Chondrocyte (in vitro differentiated cells): ENCODE measurements around the gene SHC3. TPM values are rescaled to one million over a fixed set of nuclear protein-coding genes. Genes with fewer than 3 reads are reported as not detected.

Experiments
- DNase-seq: peaks from one replicate; pipeline ENCODE4 v3.0.0; 2021; ENCODE audit warnings: mixed read lengths, low spot score
- H3K27ac Mint-ChIP-seq: one replicate; pipeline ENCODE4 v1.8.0; 2021; ENCODE audit warnings: mild to moderate bottlenecking, moderate library complexity, mixed read lengths; ENCODE audit not compliant: unreplicated experiment
- H3K27me3 Mint-ChIP-seq: 2 replicates; pipeline ENCODE4 v1.8.0; 2021; ENCODE audit warnings: low read depth, mixed read lengths
- H3K36me3 Mint-ChIP-seq: 2 replicates; pipeline ENCODE4 v1.8.0; 2021; ENCODE audit warnings: low read depth, mixed read lengths
- H3K4me1 Mint-ChIP-seq: 2 replicates; pipeline ENCODE4 v1.8.0; 2021; ENCODE audit warnings: low read depth, mild to moderate bottlenecking, mixed read lengths
- H3K4me3 Mint-ChIP-seq: one replicate; pipeline ENCODE4 v1.8.0; 2021; ENCODE audit warnings: mild to moderate bottlenecking, moderate library complexity, mixed read lengths; ENCODE audit not compliant: unreplicated experiment
- H3K9me3 Mint-ChIP-seq: 2 replicates; pipeline ENCODE4 v1.8.0; 2021; ENCODE audit warnings: low read depth, mixed read lengths
- total RNA-seq: library from RNA; stranded (reverse); gene quantifications from 3 replicates; pipeline ENCODE4 v1.2.1, GENCODE V29; 2021
- TF ChIP-seq, protein P1 (sequence below): fragments of 200-600 bp; sonication (generic); IDR thresholded peaks from 2 replicates; pipeline ENCODE4 v1.5.0; 2021; ENCODE audit warnings: antibody characterized with exemption, mild to moderate bottlenecking, moderate library complexity

SHC3 gene
- total RNA-seq, 1 donor from 2014 or later, result 0.30 TPM

DNA sequence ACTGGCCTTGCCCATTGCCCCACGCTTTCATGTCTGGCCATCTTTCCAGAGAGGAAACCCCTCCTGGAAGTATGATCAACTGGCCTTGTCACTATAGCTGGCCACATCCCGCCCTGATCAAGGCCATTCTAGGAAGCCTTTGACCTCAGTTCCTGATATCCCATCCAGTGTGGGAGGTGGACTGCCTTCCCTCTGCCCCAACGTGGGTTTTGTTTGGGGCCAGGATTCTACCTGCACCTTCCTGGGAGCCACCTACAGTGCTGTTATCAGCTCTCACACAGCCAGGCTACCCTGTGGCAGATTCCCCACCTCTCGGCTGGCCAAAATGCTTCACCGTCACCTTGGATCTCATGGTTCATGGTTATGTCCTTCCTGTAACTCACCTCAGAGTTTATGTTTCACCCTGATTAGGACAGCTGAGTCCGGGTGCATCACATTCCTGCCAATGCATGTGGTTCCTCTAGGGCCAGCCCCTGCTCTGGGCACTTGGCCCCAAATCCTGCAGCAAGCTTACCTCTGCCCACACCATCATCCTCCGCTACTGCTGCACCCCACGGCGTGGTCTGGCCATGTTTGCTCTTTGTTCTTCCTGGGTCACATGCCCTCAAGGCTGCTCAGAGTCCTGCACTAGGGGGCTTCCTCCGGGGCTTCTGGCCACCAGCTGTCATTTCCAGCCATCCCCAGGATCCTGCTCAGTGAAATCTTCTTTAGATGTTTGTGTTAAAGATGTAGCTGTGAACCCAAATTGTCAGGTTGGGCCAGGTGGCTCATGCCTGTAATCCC, 211.5 kb downstream of the SHC3 start:
- TF ChIP-seq, protein P1, sequence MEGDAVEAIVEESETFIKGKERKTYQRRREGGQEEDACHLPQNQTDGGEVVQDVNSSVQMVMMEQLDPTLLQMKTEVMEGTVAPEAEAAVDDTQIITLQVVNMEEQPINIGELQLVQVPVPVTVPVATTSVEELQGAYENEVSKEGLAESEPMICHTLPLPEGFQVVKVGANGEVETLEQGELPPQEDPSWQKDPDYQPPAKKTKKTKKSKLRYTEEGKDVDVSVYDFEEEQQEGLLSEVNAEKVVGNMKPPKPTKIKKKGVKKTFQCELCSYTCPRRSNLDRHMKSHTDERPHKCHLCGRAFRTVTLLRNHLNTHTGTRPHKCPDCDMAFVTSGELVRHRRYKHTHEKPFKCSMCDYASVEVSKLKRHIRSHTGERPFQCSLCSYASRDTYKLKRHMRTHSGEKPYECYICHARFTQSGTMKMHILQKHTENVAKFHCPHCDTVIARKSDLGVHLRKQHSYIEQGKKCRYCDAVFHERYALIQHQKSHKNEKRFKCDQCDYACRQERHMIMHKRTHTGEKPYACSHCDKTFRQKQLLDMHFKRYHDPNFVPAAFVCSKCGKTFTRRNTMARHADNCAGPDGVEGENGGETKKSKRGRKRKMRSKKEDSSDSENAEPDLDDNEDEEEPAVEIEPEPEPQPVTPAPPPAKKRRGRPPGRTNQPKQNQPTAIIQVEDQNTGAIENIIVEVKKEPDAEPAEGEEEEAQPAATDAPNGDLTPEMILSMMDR, result no peak
- Mint-ChIP-seq H3K27ac (no peak overlapping the region), H3K36me3 (no peaks in the 10 kb centered on the region), H3K27me3 (peaks cover 40% of the 10 kb centered on the region), H3K4me3 (no peak overlapping the region), H3K9me3 (no peaks in the 10 kb centered on the region), H3K4me1 (no peaks in the 10 kb centered on the region)
- DNase-seq, result no peak

- Mint-ChIP-seq H3K27ac (no peak overlapping the region), H3K9me3 (no peaks in the 10 kb centered on the region), H3K36me3 (peaks cover 2% of the 10 kb centered on the region), H3K4me1 (no peaks in the 10 kb centered on the region), H3K27me3 (peaks cover 50% of the 10 kb centered on the region), H3K4me3 (no peak overlapping the region)
- TF ChIP-seq, protein P1, result no peak
- no peak for DNase-seq
Observed at GRCh38 chr9:88965473-88965872, 213.1 kb downstream of the SHC3 start.

DNA sequence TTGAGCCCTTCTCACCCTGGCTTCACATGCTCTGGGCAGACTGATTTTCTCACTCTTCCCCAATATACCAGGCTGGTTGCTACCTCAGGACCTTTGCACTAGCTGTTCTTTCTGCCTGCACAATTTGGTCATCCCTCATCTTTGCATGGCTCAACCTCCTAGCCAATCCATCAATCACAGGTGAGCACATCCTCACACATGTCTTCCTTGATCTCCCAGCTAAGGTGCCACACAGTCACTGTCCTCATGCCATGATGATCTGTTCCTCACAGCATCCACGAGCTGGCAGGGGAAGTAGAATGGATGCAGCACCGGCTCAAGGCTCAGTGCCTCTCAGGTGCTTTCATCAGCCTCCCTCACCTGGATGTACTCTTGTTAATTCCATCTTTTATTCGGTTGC, 218.0 kb downstream of the SHC3 start:
- H3K36me3 Mint-ChIP-seq, result peaks cover 2% of the 10 kb centered on the region
- H3K4me3 Mint-ChIP-seq, result no peak overlapping the region
- no peak for DNase-seq
- peaks cover 30% of the 10 kb centered on the region for H3K27me3 Mint-ChIP-seq
- TF ChIP-seq, protein P1, result no peak
- H3K27ac Mint-ChIP-seq, result no peak overlapping the region
- no peaks in the 10 kb centered on the region for H3K4me1 Mint-ChIP-seq
- H3K9me3 Mint-ChIP-seq, result no peaks in the 10 kb centered on the region

DNA sequence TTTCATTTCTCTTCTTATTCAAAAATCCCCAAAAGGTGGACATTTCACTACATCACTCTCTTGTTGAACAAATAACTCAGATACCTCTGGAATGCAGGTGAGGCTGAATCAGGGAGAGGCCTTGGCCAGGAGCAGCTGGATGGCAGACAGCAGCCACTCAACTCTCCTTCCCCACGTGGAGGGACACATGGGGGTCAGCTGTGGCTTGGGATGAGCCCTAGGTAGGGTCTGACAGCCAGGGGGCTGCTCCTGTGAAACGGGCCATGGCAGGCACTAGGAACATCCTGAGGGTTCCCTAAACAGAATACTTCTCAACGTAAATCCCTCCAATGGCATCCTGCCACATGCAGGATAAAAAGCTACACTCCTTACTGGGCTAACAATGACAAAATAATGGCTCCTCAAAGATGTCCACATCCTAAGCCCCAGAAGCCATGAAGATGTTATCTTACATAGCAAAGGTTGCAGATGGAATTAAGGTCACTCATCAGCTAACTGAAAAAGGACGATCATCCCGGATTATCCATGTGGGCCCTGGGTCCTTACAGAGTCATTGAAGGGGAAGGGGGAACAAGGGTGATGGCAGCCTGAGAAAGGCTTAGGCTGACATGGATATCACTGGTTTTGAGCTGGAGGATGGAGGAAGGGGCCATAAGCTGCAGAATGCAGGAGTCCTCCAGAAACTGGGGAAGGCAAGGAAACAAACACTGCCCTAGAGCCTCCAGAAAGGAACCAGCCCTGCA, 218.7 kb downstream of the SHC3 start:
- H3K4me1 Mint-ChIP-seq, result no peaks in the 10 kb centered on the region
- no peak overlapping the region for H3K4me3 Mint-ChIP-seq
- TF ChIP-seq, protein P1, result no peak
- H3K36me3 Mint-ChIP-seq, result peaks cover 2% of the 10 kb centered on the region
- peaks cover 30% of the 10 kb centered on the region for H3K27me3 Mint-ChIP-seq
- H3K9me3 Mint-ChIP-seq, result no peaks in the 10 kb centered on the region
- peak overlapping the region; percentile 20 for H3K27ac Mint-ChIP-seq
- no peak for DNase-seq

DNA sequence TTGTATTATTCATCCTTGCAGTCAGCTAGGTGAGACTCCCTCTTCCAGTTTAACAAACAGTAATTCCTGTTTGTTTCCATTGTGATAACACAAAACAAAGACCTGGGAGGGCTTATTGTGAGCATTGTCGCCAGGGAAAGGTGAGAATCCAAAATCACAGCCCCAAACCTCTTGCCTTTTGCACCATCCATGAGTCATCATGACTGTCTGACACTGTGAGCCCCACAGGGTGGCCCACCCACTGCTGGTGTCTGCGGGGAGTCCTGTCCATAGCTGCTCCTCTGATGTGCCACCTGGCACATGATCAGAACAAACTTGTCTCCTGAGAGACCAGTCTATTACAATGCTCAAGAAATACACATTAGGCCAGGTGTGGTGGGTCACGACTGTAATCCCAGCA, 221.1 kb downstream of the SHC3 start:
- H3K27ac Mint-ChIP-seq, result no peak overlapping the region
- H3K4me1 Mint-ChIP-seq, result peaks cover 8% of the 10 kb centered on the region
- TF ChIP-seq, protein P1, result no peak
- no peak for DNase-seq
- H3K36me3 Mint-ChIP-seq, result peaks cover 2% of the 10 kb centered on the region
- H3K9me3 Mint-ChIP-seq, result no peaks in the 10 kb centered on the region
- H3K27me3 Mint-ChIP-seq, result peaks cover 20% of the 10 kb centered on the region
- no peak overlapping the region for H3K4me3 Mint-ChIP-seq

Other genes starting within 250 kb of the SHC3 start
- gene S1PR3, start 187.3 kb downstream of the SHC3 start, total RNA-seq, result 1.6 to 5.2 TPM (median 4.5 TPM) in 3 replicates
- 22.6 to 24.5 TPM (median 24.0 TPM) in 3 replicates for gene CKS2, start 132.4 kb upstream of the SHC3 start, total RNA-seq
- gene SECISBP2, start 139.7 kb upstream of the SHC3 start, total RNA-seq, result 15.1 to 20.7 TPM (median 16.0 TPM) in 3 replicates